NCI-H146 treated with DMSO at 0.1 percent for 48 hours (cell line): ENCODE measurements around the gene UBE2D1.

ENCODE experiments used
- DNase-seq: peaks from one replicate; lab custom pipeline; 2025; ENCODE audit not compliant: unreplicated experiment; lab: John Stamatoyannopoulos, UW

Gene UBE2D1

DNA sequence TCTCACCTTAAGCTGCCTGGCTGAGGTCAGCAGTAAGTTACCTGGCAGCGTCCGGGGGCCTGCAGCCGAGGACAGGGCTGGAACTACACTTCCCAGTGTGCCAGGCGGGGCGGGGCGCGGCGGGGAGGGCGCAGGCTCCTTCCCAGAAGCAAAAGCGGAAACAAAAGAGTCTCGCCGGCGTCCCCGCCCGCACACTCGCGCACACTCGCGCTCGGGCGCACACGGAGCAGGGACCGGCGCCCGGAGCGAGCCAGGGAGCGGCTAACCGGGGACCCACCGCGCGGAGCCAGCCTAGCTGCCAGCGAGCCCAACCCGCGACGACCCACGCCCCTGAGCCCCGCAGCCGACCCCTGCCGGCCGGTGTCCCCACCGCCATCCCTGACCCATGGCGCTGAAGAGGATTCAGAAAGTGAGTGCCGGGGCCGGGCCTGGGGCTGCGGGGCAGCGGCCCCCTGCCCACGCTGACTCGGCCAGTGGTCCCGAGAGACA lies at the start of gene UBE2D1:
Gene UBE2D1, plus strand, starts transcription at position 190 of the 489 bp plus-strand sequence. Its CDS starts 196 bp downstream, at position 386.
- peak; percentile 58 for DNase-seq

DNA sequence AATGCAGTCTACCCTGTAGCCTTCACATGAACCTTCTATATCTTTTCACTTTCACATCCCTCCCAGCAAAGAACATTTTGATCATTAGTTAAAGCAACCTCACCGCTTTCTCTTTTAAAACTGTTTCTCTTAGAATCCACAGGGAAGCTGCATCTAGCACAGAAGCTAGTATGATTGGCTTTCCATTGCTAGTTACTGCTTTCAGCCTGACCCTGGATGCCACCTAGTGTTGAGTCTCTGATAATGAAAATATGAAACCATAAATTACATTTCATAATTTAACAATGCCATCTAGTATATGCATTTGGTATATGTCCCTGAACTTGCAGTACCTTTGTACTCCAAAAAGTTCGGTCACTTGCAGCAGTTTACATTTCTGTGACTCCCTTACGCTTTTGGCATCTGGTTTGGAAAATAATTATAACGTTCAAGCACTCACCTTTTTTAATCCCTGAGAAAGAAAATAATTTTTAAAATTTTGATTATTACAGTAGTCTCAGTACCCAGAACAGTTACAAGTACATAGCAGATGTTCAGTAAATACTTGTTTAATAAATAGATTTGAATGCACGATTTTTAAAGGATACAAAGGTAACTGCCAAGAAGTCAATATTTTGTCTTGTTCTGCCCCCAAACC lies 43.1 kb upstream of the UBE2D1 start:
- DNase-seq: peak; percentile 46

DNA sequence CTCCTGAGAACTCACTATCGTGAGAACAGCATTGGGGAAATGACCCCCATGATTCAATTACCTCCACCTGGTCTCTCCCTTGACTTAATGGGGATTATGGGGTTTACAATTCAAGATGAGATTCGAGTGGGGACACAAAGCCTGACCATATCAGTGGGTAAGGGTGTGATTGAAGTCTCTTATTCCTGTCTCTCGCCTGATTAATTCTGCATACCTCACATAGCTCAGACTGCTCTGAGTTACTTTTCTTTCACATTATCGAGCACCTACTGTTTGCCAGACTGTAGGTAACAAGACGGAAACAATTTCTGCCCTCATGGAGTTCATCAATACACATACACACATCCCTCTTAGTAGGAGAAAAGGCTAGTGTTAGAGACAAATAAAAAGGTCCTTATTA lies 40.8 kb upstream of the UBE2D1 start:
- no peak for DNase-seq

DNA sequence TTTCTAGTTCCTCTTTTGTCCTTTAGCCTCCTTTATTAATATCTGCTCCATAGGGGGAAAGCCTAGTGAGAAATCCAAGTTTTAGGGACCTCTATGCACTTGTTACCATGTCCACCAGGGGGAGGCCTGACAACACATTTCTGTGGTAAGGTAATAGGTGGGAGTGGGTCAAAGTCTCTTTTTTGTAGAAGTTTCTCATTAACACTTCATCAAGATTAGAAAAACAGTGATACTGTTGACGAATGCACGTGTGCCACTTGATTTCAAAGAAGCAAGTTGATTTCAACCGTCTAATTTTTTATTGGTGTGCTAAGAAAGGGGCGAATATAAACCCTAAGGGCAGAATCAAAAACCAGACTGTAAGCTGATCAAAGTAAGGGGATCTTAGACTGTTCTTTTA lies 35.2 kb upstream of the UBE2D1 start:
- DNase-seq: peak; percentile 29

DNA sequence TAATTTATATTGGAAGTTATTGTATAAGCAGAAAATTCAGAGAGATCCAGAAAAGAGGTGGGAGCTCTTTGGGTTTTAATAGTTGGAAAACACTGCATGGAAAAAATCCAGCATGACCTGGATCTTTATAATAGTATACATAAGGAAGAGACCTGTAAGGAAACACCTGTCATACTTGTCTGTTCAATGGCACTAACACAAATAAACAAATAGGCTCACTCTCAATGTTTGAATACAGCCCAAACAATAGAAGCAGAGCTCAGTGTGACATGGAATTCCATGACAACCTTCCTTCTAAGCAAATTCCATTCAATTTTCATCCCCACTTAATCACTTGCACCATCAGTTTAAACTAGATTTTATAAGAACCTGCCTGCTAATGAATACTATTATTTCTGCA lies 34.1 kb upstream of the UBE2D1 start:
- DNase-seq: peak; percentile 57

DNA sequence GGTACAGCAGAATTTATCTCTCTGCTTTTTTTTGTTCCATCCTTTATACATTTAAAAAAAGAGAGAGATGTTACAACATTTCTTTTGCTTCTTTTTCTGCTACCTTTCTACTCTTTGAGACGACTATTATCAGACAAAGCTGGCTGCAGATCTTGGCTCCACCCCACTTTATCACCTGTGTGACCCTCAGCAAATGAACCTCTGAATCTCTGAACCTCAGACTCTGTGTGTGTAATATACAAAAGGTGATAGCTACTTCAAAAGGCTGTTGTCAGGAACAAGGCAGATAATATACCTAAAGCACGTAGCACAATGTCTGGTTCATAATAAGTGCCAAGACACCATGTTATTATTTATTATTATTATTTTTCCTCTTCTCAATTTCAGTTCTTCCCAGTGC lies 32.6 kb upstream of the UBE2D1 start:
- DNase-seq: no peak

DNA sequence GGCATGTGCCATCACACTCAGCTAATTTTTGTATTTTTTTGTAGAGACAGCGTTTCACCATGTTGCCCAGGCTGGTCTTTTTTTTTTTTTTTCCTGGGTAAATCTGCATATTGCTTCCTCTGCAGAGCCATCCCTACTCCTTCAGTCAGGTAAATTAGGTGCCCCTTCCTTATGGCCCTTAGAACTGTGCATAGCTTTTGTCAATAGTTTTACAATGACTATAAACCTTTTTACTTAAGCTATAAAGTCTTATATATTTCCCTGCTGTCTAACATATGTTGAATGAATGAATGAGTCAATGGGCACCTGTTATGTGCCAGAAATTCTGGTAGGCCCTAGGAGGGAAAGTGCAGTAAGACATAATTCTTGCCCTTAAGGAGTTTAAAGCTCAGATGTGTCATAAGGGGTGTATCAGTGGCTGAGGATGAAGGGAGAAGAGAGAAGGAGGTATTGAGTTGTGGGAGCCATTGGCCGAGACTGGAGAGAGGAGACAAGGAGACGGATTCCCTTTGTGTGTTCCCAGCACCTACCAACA lies 30.6 kb upstream of the UBE2D1 start:
- DNase-seq: no peak

DNA sequence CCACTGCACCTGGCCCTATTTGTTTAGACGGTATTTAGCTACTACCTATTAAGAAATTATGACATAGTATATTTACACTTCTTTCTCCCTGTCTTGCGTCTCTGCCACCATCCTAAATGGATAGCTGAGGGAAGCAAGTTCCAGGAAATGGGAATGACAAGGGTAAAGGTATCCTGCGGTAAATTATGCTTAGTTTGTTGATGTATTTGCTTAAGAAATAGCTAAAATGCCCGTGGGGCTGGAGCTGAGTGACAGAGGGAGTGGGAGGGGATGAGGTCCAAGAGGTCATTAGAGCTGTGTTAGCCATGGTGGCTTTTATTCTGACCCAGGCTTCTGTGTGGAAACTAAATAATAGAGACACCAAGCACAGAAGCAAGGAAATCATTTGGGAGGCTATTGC lies 29.0 kb upstream of the UBE2D1 start:
- peak; percentile 94 for DNase-seq

DNA sequence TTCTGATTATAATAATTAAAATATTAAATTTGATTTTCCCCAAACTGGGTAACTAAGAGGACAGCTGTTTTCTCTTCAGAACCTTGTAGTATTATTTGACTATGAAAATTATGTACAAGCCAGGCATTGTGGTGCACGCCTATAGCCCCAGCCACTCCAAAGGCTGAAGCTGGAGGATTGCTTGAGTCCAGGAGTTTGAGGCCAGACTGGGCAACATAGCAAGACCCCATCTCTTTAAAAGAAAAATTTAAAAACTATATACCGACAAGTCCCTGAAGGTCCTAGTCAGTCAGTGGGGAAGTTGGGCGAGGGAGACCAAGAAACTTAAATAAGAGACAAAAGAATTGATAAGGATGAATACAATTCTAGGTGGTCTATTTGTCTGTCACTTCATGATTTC lies 27.1 kb upstream of the UBE2D1 start:
- no peak for DNase-seq

DNA sequence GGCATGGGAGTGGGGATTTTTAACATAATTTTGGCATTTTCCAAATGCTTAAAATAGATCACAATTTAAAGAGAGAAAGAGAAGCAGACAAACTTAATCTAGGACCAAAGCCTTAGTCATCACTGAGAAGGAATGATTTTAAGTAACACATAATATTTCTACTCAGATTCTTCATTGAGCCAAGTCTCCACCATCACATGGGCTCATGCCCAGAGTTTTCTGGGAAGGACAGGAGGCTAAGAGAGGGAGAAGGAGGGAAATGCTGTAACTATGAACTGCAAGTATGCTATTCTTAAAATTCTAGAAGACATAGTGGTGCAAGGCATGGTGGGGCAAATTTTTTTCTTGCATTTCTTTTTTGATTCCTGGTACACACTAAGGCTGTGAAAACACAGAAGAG lies 23.8 kb upstream of the UBE2D1 start:
- DNase-seq: no peak

DNA sequence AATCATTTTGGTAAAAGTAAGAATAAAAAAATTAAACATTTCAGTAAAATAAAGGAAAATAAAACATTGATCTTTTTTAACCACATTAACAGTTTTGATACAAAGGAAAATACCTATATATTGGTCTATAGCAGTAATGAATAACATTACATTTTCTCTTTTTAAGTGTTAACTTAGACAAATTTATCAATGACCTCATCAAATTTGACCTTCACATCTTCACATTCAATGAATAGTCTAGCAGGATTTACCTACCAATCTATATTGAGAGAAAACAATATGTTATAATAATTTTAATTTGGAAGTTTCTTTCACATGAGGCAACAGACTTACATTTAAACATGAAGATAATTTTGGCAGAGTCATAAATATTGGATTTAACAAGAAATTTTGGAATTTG lies 17.9 kb upstream of the UBE2D1 start:
- DNase-seq: no peak

DNA sequence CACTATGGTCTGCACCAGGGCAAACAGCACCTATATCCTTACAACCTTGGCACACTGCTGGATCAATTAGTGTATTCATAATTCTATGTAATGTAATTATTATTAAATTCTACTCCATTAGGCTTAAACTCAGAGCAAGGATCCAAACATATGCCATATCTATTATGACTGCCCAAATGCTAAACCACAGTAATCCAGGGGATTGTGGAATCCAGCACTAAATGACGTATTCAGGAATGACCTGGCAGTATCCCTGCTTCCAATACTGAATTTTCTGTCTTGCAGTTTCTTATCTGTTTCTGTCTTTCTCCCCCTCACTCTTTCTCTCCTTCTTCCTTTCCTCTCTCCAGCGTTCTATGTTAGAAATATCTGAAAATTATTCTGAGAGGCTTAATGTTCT lies 16.5 kb upstream of the UBE2D1 start:
- no peak for DNase-seq

DNA sequence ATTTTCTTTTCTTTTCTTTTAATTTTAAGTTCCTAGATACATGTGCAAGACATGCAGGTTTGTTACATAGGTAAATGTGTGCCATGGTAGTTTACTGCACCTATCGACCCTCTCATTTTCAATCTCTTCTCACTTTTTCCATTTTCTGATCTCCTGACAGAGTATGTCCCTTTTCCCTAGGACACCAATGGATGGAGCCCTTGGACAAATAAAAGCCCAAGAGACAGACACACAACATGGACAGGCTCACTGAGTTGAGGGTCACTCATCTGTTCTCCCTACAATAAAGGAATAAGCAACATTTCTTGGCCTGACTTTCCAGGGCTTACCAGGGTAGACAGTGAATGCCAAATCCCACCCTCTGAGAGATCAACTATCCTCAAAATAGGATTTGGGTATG lies 15.2 kb upstream of the UBE2D1 start:
- no peak for DNase-seq

DNA sequence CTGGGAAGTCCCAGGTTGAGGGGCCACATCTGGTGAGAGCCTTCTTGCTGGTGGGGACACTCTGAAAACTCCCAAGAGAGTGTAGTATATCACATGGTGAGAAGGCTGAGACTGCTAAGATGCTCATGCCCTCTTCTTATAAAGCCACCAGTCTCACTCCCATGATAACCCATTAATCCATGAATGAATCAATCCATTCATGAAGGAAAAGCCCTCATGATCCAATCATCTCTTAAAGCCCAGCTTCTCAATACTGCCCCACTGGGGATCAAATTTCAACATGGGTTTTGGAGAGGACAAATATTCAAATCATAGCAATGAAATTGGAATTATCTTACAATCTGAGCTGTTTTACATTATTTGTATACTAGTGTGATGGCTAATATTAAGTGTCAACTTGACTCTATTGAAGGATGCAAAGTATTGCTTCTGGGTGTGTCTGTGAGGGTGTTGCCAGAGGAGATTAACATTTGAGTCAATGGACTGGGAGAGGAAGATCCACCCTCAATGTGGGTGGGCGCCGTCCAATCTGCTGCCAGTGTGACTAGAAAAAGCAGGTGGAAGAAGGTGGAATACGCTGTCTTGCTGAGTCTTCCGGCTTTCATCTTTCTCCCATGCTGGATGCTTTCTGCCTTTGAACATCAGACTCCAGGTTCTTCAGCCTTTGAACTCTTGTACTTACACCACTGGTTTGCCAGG lies 14.3 kb upstream of the UBE2D1 start:
- no peak for DNase-seq

DNA sequence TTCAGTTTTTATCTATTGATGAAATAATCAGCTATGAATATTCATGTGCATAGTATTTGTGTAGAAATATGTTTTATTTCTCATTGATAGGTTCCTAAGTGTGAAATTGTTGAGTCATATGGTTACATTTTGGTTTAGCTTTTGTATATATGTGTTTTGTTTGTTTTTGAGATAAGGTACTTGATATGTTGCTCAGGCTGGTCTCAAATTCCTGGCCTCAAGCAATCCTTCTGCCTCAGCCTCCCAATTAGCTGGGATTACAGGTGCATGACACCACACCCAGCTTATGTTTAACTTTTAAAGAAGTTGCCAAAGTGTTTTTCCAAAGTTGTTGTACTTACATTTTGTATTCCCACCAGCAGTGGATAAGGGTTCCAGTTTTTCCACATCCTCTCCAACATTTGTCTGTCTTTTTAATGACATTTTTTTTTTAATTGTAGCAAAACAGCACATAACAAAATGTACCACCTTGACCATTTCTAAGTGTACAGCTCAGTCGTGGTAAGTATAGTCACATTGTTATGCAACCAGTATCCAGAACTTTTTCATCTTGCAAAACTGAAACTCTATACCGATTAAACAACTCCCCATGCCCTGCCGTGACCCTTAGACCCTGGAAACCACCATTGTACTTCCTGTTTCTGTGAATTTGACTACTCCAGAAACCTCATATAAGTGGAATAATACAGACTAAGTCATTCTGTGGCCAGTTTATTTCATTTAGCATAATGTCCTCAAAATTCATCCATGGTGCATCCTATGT lies 12.6 kb upstream of the UBE2D1 start:
- no peak for DNase-seq

DNA sequence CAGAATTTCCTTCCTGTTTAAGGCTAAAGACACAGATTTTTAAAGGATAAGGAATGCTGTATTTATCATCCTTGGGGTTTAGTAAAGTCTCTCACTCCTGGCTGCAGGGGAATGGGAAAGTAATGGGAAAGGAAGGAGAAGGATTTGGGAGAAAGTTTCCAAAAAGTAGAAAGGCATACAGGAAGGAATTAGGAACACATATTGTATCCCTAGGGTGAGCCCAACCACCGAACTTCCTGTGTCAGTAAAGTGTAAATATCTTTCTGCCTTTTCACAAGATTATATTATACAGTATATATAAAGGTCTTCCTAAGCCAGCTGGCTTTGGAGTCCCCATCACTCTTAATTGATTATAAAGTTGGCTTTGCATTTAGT lies 12.0 kb upstream of the UBE2D1 start:
- no peak for DNase-seq

DNA sequence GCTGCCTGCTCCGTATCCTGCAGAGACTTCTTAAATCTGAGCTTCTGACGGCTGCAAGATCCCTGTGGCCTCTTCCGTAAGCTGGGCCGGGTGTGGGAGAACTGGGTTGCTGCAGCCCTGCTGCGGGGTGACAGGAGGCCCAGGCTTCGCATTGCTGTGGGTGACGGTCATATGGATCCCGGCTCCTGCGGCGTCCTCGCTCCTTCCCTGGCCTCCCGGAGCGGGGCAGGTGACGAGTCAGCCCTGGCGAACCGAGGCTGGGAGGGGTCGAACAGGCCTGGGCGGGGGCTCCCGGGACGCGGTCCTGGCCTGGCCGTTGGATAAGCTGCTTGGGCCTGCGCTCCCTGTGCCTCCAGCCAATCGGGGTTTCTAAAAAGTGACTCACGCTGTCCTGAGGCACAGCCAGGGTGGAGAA lies 7.8 kb upstream of the UBE2D1 start:
- DNase-seq: no peak

DNA sequence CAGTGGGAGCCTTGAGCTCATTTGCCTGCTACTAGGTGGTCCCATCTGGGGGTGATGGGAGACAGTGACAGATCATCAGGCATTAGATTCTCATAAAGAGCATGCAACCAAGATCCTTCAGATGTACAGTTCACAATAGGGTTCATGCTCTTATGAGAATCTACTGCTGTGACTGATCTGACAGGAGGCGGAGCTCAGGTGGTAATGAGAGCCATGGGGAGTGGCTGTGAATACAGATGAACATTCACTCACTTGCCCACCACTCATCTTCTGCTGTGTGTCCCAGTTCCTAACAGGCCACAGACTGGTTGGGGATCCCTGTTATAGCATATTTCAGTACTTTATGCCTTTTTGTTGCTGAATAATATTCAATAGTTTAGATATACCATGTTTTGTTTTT lies 6.6 kb upstream of the UBE2D1 start:
- DNase-seq: no peak

DNA sequence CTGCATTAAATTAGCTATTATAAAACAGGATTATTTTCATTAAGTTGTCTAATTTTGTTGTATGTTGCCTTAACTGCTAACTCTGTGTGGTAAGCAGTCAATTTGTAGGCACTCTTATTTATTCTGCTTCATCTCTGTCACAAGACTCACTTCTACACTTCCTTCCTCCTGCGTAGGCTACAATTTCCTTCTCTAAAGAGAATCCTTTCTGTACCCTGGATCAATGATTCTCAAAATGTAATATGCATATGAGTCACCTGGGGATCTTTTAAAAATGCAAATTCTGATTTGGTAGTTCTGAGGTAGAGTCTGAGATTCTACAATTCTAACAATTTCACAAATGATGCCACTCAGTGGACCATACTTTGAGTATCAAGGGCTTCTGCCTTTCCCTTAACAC lies 4.4 kb upstream of the UBE2D1 start:
- no peak for DNase-seq

DNA sequence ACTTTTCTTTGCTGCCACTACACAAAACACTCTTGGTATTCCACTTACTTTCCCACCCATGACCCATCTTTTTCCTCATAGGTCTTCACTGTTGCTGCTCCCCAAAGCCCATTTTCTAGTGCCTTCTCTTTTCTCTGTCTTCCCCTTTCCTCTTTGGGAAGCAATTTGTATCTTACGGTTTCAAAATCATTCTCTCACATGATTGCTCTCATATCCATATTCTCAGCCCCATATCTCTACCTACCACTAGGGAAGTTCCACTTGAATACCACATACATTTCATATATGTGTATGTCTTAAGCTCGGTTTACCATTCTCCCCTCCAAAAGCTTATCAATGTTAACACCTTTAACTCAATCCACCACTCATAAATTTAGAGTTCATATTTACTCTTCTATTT lies 3.2 kb upstream of the UBE2D1 start:
- DNase-seq: no peak

DNA sequence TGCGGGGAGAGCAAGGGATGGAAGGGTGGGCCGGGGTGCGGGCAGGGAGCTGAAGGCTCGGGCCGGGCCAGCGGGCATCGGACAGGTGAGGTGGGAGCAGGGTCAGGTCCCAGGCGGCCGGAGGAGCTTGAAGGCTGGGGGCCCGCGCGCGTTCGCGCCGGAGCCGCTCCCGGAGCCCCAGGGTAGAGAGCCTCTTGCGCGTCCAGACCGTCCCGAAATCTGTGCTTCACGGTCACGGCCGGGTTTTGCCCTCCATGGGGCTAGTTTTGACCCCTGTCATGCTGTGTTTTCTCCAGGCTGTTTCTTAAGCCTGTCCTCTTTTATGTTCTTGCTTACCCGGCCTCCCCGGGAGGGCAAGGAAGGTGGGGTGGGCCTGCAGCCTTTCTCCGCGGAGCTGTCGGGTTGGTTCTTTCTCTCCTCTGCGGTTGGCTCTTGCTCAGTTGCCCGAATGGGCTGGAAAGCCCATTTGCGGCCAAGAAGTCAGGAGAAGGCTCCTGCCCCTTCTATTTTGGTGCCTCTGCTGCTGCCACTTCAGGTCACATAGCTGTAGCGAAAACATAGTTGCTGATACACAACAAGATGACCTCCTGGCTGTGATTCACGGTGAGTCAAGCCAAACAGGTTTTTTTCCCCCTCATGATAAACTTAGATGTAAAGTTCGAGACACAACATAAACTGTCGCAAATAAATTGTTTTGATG lies 650 bp downstream of the UBE2D1 start:
- DNase-seq: no peak
